Measurements from ENCODE around the gene FBXO34.

The FBXO34 gene

GRCh38 chr14:55271572-55272298 lies 514 bp downstream of the FBXO34 start:
- DNase-seq (ENCODE audit: low spot score) = peak; percentile 50

DNA sequence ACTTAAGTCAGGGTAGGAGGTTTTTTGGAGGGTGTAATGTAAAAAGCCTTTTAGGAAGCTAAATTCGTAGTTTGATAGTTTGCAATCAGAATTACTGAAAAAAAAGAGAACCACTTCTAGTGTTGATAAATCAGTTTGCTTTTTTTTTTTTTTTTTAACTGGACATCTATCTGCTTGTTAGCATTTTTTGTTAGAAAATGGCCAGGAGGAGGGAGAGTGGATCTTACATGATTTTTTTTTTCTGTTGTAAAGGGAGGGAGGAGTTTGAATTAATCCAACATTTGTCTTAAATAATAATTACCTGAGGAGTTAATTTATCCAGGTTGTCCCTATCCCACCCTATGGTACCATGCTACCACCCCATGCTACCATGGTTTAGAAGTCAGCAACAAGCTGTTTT lies 1.2 kb downstream of the FBXO34 start:
- no peak for DNase-seq (ENCODE audit: low spot score)

DNA sequence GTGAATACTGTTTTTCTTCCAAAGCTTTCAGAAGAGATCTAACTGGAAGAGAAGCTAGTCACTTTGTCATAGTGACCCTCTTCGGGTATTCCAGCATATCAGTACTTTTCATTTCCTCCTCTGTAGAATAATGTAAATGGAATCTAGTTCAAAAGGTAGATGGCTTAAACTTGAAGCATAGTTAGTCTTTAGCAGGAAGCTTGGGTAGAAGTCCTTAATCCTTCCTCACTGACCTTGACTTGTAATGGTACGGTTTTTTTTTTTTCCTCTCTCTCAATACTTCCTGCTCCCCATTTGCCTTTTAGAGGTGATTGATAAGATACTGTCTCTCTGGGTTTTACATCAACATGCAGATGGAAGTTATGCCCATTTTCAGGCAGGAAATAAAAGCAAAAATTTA lies 1.7 kb downstream of the FBXO34 start:
- no peak for DNase-seq (ENCODE audit: low spot score)

GRCh38 chr14:55274146-55274545 lies 2.9 kb downstream of the FBXO34 start:
- DNase-seq (ENCODE audit: low spot score) = no peak

- no peak for DNase-seq (ENCODE audit: low spot score)
Observed at GRCh38 chr14:55274751-55275150, 3.5 kb downstream of the FBXO34 start.

DNA sequence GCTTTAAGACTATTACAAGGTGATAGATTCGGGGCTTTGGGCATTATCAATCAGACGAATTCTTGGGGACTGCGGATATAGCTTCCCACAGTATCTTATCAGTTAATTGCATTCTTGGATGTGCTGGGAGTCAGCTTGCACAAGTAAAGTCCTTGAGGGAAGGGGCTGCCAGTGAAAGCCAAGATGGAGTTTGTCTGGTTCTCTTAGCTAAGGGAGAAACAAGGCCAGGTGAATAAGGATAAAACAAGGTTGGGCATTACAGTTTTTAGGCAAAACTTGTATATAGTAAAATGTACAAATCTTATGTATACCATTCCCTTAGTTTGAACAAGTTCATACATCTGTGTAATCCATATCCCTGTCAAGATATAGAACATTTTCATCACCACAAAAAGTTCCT lies 5.5 kb downstream of the FBXO34 start:
- DNase-seq (ENCODE audit: low spot score) = no peak

DNA sequence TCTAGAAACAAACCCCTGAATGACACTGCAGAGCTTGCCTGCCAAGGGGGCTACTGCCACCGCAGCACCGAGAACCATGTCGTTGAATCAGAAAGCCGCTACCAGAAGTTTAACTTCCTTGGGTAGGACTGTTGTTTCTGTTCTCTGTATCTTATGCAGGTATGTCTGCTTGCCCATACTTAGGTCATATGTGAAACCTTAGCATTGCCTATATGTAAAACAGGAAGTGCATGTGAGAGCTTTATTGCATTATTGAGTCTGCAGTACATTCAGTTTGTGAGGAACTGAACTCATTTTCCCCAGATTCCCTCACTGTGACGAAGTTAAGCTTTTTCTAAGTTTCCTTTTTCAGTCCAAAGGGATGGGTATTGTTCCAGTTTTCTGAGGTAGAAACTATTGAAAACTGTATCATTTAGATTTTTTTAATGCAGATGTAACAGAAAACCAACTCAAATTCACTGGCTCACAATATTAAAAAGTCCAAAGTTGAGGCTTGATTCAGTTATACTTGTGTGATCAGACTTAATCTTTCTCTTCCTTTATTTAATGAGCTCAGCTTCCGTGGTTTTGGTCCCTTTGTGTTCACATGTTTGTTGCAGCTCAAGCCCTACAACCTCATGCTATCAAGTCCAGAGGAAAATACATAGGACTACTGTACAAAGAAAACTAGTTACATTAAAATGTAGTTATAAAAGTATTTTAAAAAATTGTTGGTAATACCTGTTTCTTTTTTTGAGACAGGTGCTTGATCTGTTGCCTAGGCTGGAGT lies 6.9 kb downstream of the FBXO34 start:
- no peak for DNase-seq (ENCODE audit: low spot score)

- DNase-seq (ENCODE audit: low spot score) = no peak
Observed at GRCh38 chr14:55279384-55279783, 8.2 kb downstream of the FBXO34 start.

DNA sequence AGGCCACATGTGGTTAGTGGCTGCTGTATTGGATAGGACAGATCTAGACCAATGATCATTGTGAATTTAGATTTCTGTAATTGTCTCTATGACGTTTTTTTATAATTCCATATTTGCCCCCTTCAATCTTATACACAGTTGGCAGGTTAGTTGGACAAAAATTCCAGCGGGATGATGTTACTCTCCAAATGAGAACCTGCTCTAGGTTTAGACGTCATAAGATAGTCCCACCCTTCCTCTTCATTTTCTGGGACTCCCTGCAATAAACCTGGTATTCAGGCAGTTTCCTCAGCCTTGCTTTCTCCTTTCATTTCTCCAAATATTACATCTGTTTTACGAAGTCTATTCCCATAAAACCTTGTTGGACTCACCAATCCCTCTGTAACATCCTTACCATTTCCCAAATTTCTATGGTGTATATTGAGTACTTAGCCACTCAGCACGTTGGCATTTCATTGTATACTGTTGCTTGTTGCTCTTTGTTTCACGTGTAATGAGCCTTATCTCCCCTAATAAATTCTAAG lies 10.2 kb downstream of the FBXO34 start:
- no peak for DNase-seq (ENCODE audit: low spot score)

- DNase-seq (ENCODE audit: low spot score) = no peak
Observed at GRCh38 chr14:55285048-55285652, 13.9 kb downstream of the FBXO34 start.

- DNase-seq (ENCODE audit: low spot score) = no peak
Observed at GRCh38 chr14:55288439-55288838, 17.2 kb downstream of the FBXO34 start.

DNA sequence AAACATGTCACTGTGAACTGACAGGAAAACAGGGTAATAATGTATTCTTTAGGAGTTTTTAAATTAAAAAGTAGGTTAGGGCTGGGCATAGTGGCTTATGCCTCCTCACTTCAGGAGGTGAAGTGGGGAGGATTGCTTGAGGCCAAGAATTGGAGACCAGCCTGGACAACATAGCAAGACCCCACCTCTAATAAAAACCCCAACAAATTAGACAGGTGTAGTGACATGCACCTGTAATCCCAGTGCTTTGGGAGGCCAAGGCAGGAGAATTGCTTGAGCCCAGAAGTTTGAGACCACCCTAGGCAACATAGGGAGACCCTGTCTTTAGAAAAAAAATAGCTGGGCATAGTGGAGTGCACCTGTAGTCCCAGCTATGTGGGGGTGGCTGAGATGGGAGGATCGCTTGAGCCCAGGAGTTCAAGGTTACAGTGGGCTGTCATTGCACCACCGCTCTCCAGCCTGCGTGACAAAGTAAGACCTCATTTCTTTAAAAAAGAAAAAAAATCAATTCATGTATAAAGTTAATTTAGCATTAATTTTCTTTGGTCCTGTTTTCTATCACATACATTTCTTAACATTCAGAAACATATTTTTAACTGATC lies 20.4 kb downstream of the FBXO34 start:
- DNase-seq (ENCODE audit: low spot score) = no peak

DNA sequence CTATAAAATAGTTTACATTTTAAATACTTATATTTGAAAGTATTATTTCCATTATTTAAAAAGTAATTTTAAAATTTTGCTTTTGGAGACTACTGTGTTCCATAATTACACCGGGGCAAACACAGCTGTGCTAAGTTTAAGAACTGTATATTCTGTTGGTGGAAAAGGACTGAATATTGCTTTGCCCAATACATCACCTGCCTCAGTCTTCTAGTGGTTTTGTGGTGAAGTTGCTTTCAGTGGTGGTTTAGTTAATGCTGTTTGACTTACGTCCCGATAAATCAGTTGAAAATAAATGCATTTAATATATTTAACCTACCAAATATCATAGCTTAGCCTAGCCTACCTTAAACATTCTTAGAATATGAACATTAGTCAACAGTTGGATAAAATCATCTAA lies 23.4 kb downstream of the FBXO34 start:
- DNase-seq (ENCODE audit: low spot score) = no peak

DNA sequence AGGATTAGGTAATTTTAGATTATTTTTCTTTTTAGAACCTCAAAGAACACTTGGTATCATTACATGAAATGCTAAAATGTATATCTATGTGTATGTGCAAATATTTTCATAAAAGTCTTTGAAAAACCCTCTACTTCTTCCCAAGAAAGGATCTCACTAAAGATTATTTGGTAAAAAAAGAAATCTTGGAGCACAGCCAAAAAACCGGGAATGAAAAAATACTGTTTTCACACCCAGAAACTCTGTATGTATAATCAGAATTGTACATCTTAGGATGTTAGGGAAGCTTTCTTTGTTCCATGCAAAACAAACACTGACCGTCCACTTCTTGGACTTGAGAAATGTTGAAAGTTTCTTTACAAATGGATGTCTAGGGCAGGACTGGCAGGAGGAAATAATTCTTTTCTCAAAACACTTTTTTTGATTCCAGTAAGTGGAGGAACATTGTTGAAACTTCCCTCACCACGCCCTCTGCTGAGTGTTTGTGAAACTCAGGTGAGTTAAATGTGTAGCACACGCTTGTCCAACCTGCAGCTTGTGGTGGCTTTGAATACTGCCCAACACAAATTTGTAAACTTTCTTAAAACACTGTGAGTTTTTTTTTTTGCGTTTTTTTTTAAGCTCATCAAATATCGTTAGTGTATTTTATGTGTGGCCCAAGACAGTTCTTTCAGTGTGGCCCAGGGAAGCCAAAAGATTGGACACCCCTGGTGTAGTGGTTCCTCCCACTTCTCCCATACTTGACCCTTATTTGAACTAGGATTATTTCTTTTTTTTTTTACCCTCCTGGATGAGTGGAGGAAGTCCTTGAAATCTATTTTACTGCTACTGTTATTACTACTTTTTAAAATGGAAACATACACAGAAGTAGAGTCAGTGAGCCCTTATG lies 26.6 kb downstream of the FBXO34 start:
- peak; percentile 25 for DNase-seq (ENCODE audit: low spot score)

DNA sequence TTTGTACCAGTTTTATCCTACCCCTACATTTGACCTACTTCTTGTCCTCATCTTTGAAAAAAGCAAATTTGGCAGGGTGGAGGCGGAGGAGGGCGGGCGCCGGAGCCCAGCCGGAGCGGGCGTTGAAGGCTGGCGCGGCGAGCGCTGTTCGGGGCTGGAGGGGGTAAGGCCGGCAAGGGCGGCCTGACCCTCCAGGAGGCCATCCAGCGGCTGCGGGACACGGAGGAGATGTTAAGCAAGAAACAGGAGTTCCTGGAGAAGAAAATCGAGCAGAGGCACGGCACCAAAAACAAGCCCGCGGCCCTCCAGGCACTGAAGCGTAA lies 27.2 kb downstream of the FBXO34 start:
- no peak for DNase-seq (ENCODE audit: low spot score)

DNA sequence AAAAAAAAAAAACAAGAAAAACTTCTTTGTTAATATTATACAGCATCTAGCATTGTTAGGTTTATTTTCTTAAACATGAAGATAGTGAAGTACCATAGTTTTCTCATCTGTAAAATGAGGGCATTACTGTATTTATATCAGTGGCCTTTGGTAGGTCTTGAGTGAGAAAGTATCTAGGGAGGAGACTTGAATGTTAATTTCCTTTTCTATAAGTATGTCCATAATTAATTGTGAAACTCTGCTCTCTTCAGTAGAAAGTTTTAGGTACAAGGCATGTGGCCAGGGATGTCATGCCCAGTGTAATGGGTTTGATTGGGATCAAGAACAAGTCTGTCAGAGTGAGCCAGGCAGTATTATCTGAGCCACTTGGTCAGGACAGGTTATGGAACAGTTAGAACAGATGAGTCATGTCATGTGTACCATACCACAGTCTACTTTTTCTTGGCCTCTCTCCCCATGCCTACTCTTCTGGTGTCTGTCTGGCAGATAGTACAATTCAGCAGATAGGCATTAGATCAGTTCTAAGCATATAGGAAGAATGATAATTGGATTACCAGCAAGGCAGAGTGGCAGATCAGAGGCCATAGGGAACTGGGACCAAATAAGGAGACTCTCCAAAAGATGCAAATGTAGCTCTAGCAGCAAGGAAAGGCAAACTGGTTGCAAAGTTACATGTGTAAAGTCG lies 30.4 kb downstream of the FBXO34 start:
- DNase-seq (ENCODE audit: low spot score) = no peak

DNA sequence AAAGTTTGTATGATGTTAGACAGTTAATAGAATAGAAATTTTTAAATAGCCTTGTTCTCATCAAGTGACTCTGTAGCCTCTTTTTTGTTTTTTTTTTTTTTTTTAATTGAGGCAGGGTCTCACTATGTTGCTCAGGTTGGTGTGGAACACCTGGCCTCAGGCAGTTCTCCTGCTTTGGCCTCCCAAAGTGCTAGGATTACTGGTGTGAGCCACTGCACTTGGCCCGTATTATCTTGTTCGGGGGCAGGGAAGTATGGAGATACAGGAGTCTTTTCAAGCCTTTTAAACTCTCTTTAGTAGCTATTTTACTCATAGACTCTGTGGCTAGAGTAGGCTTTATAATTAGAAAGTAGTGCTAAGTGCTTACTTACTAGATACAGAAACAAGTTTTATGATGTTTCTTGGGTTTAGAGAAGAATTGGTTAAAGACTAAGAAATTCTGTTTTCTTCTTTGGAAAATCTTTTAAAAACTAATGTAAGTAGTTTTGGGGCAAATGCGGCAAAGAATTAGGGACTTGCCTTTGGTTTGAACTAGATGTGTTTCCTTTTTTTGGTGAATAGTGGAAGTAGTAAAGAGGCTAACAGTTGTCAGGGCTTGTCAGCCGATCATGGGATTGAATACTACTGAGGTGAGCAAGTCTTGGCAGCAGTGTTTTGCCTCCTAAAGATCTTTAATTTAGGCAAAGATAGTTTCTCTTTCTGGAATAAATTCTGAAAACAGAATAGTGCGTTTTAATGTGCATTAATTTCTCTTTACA lies 31.3 kb downstream of the FBXO34 start:
- no peak for DNase-seq (ENCODE audit: low spot score)

DNA sequence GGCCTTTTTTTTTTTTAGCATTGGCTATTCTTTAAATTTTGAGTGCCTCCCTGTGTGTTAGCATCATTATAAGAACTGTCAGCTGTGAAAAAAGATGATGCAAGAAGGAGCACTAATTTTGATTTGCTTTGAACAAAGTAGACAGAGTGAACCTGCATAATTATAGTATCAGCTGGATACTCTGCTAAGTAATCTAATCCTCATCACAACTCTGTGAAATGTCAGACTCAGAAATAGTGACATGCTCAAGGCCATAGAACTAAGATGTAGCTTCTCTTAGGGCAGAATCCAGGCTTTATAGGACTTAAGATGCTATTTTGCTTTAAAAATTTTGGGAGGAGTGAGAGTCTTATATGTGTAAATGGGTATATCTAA lies 31.9 kb downstream of the FBXO34 start:
- DNase-seq (ENCODE audit: low spot score) = no peak

DNA sequence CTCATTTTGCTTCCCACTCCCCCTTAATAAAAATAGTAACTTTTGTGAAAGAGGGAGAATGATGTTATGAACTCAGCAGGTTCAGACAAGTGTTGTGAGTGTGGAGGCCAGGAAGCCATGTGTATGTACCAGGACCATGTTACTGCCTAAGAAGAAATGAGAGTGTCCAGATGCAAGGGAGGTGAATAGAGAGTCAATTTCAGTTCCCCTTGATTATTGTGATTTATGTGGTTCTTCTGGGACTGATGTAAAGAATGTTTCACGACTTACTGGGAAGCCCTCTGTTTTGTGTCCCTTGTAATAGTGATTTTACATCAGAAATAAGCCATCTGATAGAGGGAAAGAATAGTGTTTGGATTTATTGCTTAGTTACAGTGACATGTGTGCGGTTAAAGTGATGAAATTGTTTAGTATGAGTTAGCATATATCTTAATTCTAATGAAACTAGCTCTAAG lies 32.5 kb downstream of the FBXO34 start:
- no peak for DNase-seq (ENCODE audit: low spot score)

DNA sequence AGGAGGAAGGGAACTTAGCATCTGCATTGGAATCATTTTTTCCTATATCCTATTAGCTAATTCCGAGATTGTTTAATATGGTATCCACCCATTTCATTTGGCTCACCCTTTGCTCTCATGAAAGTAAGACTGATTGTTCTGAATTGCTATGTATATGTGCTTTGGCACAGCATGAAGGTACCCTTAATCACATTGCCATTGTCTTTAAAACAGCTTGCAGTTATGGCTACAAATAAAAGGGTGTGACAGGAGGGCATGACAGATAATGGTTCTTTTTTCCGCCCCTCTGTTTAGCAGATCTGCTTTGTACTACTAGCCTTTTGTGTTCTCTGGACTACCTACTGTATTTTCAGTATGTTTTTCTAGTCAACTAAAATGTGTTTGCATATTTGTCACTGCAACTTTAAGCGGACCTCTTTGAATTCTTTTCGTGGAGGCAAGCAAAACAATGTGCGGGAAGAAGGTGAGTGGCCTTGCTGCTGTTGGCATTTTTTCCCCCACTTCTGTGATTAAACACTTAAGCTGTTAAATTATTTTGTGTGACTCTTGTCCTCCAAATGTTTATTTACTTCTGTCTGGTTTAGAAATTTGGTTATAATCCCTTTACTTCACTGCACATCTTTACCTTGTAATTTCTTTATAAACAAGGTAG lies 35.8 kb downstream of the FBXO34 start:
- DNase-seq (ENCODE audit: low spot score) = no peak
